Stimulated activated CD4-positive, alpha-beta T cell treated with anti-CD3 and anti-CD28 coated beads, Interleukin-12 subunit alpha, Interleukin-12 subunit beta, amount 100 ng/mL, for 48 hours (primary cell): ENCODE results near the gene RBBP8NL.

ENCODE experiments used
- DNase-seq, 3 donors: peaks; one replicate each; pipeline ENCODE4 v3.0.0-alpha.2; 2020; ENCODE audit warnings: low read depth in 2 of 3, low spot score in 1 of 3

The RBBP8NL gene

DNA sequence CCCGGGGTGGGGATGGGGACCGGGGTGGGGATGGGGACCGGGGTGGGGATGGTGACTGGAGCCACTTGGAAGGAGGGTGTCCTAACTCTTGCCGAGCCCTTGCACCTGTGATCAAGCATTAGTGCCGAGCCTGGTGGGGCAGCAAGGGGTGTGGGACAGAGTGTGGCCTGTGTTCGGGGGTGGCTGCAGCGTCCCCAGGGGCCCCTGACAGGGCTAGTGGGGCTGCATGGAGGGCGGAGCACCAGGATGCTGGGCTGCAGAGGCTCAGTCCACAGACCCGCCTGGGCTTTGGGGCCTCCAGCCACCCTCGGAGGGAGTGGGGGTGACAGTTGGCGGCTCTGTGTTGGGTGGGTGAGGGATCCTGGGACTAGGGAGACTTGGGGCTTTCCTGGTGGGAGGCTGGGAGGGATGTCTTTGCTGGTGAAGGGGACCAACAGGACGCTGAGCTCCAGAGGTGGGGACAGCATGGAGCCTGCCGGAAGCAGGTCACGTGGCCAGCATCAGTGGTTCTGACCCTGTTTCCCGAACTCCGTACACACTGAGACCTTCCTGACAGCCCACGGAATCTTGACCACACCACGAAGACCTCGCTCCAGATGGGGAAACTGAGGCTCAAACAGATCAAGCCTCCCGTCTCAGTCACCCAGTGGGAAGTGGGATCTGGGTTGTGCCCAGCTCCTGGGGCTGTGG is 4.6 kb downstream of the RBBP8NL start:
- DNase-seq, result no peak

DNA sequence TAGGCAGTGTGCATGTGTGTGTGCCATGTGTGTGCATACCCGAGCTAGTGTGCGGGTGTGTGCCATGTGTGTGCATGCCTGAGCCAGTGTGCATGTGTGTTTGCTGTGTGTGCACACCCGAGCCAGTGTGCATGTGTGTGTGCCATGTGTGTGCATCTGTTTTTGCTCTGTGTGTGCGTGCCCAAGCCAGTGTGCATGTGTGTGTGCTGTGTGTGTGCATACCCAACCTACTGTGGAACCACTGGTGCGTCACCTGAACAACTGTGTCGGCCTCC is 5.7 kb downstream of the RBBP8NL start:
- DNase-seq, result no peak

DNA sequence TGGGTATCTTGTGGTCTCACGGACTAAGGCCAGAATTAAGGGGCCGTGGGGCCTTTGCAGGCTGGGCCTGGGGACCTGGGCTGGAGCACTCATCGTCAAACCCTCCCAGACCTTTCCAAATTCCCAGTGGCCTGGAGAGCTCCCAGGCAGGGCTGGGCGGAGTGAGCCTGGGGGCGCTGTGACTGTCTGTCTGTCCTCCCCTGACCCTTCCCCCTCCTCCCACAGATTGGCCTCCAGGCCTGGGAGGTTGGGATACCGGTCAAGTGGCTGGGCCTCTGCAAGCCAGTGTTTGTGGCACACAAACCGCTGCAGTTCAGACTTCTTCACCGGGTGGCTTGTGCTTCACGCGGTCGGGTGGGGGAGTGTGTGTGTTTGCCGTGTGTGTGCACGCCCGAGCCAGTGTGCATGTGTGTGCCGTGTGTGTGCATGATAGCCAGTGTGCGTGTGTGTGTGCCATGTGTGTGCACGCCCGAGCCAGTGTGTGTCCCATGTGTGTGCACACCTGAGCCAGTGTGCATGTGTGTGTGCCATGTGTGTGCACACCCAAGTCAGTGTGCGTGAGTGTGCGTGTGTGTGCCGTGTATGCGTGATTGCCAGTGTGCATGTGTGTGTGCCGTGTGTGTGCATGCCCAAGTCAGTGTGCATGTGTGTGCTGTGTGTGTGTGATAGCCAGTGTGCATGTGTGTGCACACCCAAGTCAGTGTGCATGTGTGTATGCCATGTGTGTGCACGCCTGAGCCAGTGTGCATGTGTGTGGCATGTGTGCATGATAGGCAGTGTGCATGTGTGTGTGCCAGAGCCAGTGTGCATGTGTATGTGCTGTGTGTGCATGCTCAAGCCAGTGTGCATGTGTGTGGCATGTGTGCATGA is 6.3 kb downstream of the RBBP8NL start:
- no peak for DNase-seq

DNA sequence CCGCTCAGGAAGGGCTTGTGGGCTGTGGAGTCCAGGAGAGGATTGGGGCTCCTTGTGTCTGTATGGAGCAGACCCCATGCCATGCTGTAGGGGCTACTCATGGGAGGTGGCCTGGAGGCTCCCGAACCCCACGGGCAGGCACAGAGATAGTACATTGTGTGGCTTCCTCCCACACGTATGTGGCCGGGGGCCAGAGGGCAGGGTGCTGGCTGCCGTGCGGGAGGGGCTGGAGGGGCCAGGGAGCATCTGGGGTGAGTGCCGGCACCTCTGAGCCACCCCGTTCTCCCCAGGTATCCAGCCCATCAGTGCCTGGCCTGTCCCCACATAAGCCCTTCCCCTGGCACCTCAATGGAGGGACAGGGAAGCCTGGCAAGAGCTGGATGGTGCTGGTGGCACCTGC is 7.6 kb downstream of the RBBP8NL start:
- no peak for DNase-seq

DNA sequence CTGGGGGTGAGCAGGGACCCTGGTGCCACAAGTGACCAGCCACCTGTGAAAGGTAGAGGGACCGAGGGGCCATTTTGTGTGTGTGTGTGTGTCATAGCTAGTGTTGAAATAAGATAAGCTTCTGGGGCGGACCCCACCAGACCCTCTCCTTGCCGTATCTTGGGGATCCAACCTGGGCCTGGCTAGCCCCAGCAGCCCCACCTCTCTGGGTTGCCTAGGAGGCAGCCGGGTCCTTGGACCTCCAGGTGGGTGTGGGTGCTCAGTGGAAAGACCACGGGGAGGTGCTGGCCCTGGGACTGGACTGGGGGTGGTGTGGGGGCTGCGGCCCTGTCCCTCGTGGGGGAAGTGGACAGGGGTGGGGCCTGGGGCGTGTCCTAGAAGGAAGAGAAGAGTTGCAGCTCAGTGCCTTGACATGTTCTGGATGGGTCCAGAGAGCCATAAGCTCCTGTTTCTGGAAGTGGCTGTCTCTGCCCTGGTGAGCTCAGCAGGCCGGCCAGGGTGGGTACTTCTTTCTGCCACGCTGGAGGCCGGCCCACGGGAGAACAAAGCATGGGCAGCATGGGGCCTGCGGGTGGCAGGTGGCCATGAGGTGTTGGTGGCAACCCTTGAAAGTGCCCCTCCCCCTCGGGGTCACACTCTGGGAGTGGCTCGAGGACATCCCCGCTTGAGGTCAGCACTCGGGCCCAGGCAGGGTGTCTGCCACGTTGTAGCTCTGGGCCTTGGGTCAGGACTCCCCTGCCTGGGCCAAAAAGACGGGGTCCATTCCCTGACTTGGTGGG is 8.4 kb downstream of the RBBP8NL start:
- DNase-seq, result no peak

DNA sequence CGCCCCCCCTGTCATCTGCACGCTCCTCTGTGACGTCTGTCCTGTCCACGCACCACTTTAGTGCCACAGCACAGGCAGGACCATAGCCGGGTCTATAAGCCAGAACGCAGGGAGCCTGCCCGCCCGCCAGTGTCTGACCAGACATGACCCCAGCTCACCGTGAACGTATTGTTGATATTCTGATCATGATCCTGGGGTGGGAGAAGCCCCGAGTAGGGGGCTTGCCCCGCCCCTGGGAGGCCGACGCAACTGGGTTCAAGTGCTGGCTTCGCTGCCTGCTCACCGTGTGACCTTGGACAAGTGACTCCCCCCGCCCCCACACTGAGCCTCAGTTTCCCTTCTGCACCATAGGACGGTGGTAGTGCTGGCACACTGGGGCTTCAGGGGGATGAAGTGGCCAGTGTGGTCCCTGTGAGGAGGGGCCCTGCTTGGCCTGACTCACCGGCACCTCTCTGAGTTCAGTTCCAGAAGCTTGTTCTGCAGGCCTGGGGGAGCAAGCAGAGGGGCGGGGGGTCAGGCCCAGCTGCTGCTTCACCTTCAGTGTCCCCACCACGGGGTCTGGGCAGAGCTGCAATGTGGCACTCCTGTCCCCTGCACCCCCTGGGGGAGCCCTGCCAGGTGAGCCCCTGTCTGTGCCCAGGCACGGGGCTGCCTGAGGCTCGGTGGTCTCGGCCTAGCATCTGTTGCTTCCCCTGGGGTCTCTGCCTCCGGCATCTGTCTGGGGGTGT is 9.2 kb downstream of the RBBP8NL start:
- no peak for DNase-seq

DNA sequence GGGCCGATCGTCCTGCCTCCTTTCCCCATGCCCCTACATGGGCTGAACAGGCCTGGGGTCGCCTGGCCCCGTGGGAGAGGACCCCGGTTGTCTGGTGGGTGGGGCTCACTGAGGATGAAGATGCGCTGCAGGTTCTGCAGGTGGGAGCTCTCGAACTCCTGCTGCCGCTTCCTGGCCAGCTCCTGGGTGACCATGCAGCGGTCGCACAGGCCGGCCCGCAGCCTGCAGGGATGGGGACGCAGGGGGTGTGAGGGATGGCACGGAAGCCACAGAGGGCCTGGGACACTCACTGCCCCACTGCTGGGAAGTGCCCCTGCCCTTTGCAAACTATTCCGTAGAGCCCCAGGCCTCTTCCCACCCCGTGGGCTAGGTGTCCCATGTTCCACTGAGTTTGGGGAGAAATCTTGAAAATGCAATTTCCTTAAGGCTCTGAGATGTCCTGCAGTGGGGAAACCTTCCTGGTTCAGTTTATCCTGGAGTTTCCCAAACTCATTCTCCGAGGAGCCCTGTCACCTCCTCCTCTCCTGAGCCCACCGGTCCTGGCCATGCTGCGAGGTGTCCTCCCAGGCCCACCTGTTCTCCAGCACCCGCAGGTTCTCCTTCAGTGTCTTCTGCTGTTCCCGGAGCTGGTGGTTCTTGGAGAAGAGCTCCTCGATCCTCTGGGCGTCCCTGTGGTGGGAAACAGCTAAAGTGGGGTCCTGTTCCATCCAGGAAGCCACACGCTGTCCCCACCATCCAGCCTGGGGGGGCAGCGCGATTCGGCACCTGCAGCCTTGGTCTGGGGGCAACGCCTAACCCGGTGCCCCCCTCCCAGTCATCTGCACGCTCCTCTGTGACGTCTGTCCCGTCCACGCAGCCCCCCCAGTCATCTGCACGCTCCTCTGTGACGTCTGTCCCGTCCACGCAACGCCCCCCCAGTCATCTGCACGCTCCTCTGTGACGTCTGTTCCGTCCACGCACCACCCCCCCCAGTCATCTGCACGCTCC is 10.4 kb downstream of the RBBP8NL start:
- DNase-seq, result no peak

DNA sequence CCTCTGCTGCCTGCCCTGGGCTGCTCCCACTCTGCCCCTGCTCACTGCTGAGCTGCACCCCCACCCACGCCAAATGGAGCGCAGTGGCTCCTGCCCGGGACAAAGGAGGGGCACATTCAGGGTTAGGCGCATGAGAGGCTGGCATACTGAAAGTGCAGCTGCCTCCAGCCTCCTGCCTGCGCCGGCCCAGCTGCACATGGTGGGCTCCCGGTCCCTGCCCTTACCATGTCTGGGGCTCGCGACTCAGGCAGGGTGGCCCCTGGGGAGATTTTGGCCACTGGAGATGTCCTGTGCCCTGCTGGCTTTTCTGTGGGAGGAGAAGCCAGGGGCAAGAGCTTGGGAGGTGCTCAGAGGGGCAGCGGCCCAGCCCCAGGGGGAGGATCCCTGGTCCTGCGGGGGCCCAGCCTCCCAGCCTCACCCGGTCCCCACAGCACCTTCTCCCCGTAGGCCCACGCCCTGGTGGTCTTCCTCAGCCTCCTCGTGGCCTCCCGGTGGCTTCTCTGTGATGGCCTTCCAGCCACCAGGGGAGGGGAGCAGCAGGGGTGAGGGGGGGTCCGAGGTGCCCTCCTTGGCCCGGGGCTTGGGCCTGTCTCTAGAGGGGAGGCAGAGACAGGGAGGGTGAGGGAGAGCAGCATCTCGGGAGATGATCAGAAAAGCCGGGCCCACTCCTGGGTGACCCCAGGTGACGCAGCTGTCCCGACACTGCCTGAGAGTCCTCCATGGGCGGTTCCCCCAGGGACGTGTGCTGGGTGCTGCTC is 11.8 kb downstream of the RBBP8NL start:
- DNase-seq, result no peak

DNA sequence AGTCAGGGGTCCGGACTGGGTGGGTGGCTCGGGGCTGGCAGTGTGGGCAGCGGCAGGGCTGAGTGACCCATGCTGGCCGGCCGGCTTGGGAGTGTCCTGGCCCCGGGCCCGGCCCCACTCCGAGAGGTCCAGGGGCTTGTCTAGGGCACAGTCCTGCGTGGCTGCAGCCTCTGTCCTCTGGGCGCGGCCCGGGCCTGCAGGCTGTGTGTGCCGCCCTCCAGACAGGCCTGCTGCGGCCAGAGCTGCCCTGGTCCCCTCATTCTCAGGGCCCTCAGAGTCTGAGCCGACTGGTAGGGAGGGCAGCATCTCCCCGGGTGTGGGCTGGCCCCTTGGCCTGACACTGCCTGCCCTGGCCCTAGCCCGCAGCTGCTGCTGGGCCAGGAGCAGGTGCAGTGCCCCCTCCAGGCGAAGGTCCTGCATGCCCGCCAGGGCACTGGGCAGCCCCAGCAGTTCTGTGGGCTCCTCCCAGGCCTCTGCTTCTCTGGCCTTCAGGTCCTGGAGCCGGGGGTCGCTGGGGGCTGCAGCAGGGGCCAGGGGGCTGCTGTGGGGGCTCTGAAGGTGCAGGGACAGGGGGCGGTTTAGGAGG is 13.3 kb downstream of the RBBP8NL start:
- no peak for DNase-seq

DNA sequence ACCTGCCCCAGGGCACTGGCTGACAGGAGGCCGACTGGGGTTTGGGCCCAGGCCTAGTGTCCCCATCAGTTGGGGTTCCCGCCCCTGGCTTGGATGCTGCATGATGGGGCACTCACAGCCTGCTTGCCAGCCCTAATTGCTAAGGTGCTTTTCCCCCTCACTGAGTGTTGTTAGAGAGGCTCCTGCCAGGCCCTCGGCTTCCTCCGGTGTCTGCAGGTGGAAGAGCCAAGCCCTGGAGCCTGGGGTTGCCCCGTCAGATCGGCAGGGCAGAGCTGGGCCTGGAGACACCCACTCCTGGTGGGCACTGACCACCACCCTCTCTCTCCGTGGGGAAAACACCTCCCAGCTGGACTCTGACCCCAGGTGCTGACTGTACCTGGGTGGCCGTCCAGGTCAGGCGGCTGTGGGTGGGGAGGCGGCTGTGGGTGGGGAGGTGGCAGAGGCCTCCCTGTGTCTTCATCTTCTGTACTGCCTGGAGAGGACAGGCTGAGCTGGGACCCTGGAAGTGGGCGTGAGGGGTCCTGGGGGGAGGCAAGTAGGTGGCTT is 14.2 kb downstream of the RBBP8NL start:
- no peak for DNase-seq

DNA sequence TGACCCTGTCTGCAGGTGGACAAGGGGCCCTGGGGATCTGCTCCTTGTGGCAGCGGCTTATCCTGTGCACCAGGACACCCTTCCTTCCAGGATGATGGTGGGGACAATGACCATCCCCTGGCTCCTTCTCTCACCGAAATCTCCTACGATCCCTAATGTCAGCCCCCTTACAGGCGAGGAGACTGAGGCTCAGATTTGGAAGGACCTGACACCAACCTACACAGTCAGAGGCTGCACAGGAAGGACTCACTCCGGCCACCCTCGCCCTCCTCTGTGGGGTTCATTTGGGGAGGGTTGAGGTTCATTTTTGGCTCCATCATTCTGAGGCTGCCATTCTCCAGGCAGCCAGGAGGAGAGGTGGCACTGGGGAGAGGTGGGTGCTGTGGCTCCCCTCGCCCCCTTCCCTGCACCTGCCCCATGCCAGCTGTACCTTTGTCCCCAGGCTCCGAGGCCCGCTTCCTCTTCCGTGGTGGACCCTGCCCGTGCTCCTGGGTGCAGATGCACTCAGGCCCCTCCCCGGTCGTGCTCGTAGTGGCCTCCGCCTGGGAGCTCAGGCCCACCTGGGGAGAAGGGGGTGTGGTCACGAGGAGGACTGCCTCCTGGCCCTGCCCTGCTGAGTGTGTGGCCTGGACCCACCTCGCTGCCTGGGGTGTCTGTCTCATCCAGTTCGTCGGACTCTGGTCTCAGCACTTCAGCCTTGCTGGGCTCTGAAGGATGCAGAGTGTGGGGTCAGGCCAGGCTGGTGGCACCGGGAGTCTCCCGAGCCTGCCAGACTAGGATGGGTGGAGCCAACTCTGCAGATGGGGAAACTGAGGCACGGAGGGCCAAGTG is 14.9 kb downstream of the RBBP8NL start:
- no peak for DNase-seq

DNA sequence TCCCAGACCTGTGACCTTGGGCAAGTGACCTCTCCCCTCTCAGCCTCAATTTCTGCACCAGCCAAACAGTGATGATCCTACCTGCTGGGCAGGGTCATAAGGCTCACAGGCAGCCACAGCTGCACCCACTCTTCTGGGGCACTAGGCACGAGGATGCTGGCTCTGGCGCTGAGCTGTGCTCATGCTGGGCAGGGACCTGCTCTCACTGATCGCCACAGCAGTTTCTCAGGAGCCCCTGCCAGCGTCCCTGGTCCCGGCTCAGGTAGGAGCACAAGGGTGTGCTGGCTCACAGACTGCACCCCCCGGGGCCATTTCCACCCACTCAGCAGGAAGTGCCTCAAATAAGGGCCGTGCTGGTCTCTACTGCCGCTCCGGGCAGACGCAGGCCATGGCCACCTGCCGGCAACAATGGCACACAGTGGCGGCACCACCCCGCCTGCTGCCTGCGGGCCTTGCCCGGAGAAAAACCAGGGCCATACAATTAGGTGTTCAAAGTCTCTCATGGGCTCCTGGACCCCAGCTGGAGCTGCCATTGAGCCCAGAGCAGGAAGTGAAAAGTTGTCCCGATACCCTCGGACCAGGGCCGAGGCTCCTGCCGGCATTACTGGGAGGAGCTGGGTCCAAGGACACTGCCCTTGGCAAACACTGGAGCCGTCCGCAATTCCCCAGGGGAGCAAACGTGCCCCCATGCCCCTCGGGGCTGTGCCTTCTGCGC is 15.7 kb downstream of the RBBP8NL start:
- DNase-seq, result no peak

DNA sequence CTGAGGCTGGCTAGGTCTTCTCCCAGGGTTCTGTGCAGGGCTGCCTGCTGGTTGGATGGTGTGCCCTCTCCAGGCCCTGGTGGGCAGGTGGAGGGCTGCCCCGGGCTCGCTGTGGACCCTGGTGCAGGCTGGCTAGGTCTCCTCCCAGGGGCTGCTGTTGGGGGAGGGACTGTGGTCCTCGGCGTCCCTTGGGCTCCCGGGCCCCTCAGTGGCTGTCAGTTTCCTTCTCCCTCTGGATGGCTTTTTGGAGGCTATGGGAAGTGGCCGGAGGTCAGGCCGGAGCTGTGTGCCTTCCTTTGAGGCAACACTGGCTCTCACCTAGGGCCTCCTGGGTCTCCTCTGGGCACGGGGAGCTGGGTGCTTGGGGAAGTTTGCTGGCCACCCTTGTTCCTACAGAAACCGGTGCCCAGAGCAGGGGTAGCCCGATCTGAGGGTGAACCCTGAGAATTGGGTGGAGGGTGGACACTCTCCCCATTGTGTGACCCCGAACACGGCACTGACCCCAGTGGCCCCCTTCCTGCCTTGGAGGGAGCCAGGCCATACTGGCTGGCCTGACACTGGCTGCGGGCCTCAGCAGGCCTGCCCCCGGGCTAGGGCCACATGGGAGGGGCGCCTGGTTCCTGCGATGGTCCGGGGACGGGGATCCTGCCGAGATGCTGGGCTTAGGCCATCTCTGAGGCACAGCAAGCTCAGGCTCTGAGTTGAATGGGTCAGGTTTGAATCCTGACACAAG is 16.4 kb downstream of the RBBP8NL start:
- DNase-seq, result no peak

DNA sequence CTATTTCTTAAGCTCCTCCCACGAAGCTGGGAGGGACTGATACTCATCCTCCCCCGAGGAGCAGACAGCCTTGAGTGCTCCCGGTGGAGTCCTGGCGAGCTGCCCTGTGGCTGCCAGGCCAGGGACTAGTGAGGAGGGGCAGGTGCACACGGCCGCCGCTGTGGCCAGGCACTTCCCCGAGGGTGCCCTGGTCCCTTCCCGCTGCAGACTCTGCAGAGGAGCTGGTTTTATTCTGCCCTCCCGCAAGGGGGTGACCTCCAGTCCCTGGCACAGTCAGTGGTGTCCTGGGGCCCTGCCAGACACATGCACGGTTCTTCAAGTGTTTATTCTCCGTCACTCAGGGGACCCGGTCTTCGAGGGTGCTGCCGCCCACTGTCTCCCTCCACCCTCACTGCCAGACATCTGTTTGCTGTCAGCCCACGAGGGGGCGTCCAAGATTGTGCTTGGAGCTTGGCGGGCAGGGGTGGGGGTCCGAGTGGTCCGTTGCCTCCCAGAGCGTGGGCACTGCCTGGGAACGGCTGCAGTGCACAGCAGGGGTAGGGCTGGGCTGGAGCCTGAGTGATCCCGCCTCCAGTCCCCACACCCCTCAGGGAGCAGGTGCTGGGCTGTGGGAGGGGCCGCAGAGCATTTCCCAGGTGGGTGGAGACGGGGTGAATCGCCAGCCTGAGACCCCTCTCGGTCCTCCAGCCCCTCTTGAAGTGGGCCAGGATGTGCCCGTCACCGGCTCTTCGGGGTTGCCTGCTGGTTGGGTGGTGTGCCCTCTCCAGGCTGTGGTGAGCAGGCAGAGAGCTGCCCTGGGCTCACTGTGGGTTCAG is 17.2 kb downstream of the RBBP8NL start:
- no peak for DNase-seq

DNA sequence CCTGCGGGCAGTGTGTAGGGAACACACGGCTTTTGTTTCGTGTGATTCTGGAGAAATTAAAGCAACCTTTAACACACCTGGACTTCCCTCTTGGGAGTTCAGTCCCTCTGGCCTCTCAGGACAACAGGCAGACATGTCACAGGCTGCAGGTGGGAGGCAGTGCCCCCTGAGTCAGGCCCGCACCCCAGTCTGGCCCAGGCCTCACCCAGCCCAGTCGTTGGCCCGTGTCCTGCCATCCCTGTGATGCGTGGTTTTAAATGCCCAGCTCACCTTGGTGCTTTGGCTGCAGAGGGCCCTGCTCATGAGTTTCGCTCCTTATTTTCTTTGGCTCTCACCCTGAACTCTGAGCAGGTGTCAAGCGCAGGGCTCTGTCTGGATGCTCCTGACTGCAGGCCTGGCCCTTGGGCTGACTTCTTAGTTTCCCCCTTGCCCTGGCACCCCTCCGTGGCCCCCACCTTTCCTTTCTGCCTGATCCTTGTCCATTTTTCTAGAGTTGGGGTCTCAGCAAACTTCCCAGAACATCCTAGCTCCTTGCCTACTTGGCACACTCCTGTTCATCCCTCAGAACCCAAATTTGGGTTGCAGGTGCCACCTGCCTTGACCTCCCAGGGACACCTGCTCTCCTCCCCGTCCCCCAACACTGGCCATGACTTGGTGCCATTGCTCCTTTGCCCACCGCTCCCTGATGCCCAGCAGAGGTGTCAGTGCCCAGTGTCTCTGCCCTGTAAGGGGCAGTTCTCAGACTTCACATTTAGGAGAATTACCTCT is 18.1 kb downstream of the RBBP8NL start:
- DNase-seq, result no peak
